PC-9 (cell line): Measurements from ENCODE around the gene OXA1L.

ENCODE experiments used
- EZH2 ChIP-seq: fragments of 200-600 bp; sonication (generic); IDR thresholded peaks from 2 replicates; pipeline ENCODE4 v1.8.0; 2017; ENCODE audit warnings: antibody characterized with exemption, low read depth
- TF ChIP-seq, protein P1 (sequence below): fragments of 200-600 bp; sonication (generic); conservative IDR thresholded peaks from 2 replicates; pipeline ENCODE4 v1.6.1; 2017; ENCODE audit warnings: mixed run types, antibody characterized with exemption, mild to moderate bottlenecking, moderate library complexity

DNA sequence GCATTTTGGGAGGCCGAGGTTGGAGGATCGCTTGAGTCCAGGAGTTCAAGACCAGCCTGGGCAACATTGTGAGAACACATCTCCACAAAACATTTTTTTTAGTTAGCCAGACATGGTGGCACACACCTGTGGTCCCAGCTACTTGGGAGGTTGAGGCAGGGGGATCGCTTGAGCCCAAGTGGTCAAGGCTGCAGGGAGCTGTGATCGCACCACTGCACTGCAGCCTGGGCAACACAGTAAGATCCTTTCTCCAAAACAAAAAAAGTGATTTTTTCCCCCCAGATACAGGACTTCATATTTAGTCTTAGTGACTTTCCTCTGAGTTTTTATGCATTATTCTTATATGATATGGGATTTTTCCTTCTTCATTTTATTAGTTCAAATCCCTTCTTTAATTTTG is 20.2 kb downstream of the OXA1L start:
- TF ChIP-seq, protein P1, sequence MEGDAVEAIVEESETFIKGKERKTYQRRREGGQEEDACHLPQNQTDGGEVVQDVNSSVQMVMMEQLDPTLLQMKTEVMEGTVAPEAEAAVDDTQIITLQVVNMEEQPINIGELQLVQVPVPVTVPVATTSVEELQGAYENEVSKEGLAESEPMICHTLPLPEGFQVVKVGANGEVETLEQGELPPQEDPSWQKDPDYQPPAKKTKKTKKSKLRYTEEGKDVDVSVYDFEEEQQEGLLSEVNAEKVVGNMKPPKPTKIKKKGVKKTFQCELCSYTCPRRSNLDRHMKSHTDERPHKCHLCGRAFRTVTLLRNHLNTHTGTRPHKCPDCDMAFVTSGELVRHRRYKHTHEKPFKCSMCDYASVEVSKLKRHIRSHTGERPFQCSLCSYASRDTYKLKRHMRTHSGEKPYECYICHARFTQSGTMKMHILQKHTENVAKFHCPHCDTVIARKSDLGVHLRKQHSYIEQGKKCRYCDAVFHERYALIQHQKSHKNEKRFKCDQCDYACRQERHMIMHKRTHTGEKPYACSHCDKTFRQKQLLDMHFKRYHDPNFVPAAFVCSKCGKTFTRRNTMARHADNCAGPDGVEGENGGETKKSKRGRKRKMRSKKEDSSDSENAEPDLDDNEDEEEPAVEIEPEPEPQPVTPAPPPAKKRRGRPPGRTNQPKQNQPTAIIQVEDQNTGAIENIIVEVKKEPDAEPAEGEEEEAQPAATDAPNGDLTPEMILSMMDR = no peak
- TF ChIP-seq EZH2 = no peak
